ENCODE data around the gene C22orf23.

GRCh38 chr22:37990862-37991261 is 37.5 kb upstream of the C22orf23 start:
- no peak for TF ChIP-seq CTCF (IDR thresholded peaks at IDR 0.05; ENCODE audit: insufficient read depth, low read depth, low read length)
- no peak for TF ChIP-seq EZH2 (IDR thresholded peaks at IDR 0.05; ENCODE audit: insufficient read depth, low read length)

Data from astrocyte (in vitro differentiated cells and primary cell).